HEK293 (cell line): ENCODE data around the gene CYBA.

ENCODE experiments used
- CTCF ChIA-PET: fragments of 350-600 bp; formaldehyde crosslinking; extraction: SDS; loops from one replicate; lab custom pipeline; 2021; ENCODE audit warnings: antibody characterized with exemption; lab: Yijun Ruan, JAX
- POLR2A ChIA-PET: fragments of 300-600 bp; formaldehyde crosslinking; extraction: SDS; loops from one replicate; lab custom pipeline; 2020; ENCODE audit warnings: antibody characterized with exemption, inconsistent platforms; lab: Yijun Ruan, JAX
- H3K27ac ChIP-seq: fragments of 200-500 bp; sonication (Bioruptor generic); 2 replicates; pipeline ENCODE4 v1.5.1; 2014; ENCODE audit warnings: low read depth, low read length, control low read depth, inconsistent platforms; ENCODE audit errors: extremely low read depth
- H3K36me3 ChIP-seq, 2 experiments: fragments of 200-500 bp in 1 of 2; sonication (Bioruptor generic) in 1 of 2; 1 replicate in 1 of 2; 2 replicates in 1 of 2; pipeline ENCODE4 v1.5.1; 2014 to 2017; ENCODE audit warnings: inconsistent platforms in 2 of 2, low read length in 2 of 2; ENCODE audit not compliant: control insufficient read depth in 2 of 2, insufficient read depth in 1 of 2
- H3K4me1 ChIP-seq: fragments of 200-500 bp; sonication (Bioruptor generic); 2 replicates; pipeline ENCODE4 v1.5.1; 2014; ENCODE audit warnings: mild to moderate bottlenecking, low read length, inconsistent platforms; ENCODE audit not compliant: control insufficient read depth, insufficient read depth
- H3K4me3 ChIP-seq: 2 replicates; pipeline ENCODE4 v1.5.1; 2011; ENCODE audit warnings: low read depth, mild to moderate bottlenecking, control low read depth, low read length, moderate library complexity
- H3K9me3 ChIP-seq: fragments of 200-500 bp; sonication (Bioruptor generic); 2 replicates; pipeline ENCODE4 v1.5.1; 2014; ENCODE audit warnings: low read depth, low read length, inconsistent platforms; ENCODE audit not compliant: control insufficient read depth, insufficient read depth
- BCL11B ChIP-seq: fragments of 450-650 bp; formaldehyde crosslinking; IDR thresholded peaks from 2 replicates; pipeline ENCODE4 v1.5.1; 2016; ENCODE audit warnings: low read depth, missing biosample characterization, missing genetic modification characterization
- EGR2 ChIP-seq: fragments of 450-650 bp; formaldehyde crosslinking; IDR thresholded peaks from 2 replicates; pipeline ENCODE4 v1.5.1; 2016; ENCODE audit warnings: low read depth, missing biosample characterization, missing genetic modification characterization
- ELK4 ChIP-seq: IDR thresholded peaks from 2 replicates; pipeline ENCODE4 v1.6.1; 2011; ENCODE audit warnings: mild to moderate bottlenecking, low read depth, low read length, borderline replicate concordance
- HOXC10 ChIP-seq: sonication (generic); formaldehyde crosslinking; IDR thresholded peaks from 2 replicates; pipeline ENCODE4 v1.8.1; 2023; ENCODE audit warnings: mild to moderate bottlenecking, missing genetic modification reagents
- KLF17 ChIP-seq: fragments of 450-650 bp; formaldehyde crosslinking; IDR thresholded peaks from 2 replicates; pipeline ENCODE4 v1.5.1; 2016; ENCODE audit warnings: missing biosample characterization, missing genetic modification characterization
- MEIS1 ChIP-seq: sonication (generic); formaldehyde crosslinking; IDR thresholded peaks from 2 replicates; pipeline ENCODE4 v1.8.1; 2022; ENCODE audit warnings: missing genetic modification reagents, mild to moderate bottlenecking, borderline replicate concordance
- PATZ1 ChIP-seq: fragments of 450-650 bp; formaldehyde crosslinking; IDR thresholded peaks from 2 replicates; pipeline ENCODE4 v1.5.1; 2016; ENCODE audit warnings: missing biosample characterization, missing genetic modification characterization
- REPIN1 ChIP-seq: fragments of 450-650 bp; formaldehyde crosslinking; IDR thresholded peaks from 2 replicates; pipeline ENCODE4 v1.5.1; 2017; ENCODE audit warnings: missing biosample characterization, missing genetic modification characterization, low read depth
- SCRT2 ChIP-seq: fragments of 450-650 bp; formaldehyde crosslinking; IDR thresholded peaks from 2 replicates; pipeline ENCODE4 v1.5.1; 2016; ENCODE audit warnings: missing biosample characterization, missing genetic modification characterization
- SP3 ChIP-seq: fragments of 450-650 bp; formaldehyde crosslinking; IDR thresholded peaks from 2 replicates; pipeline ENCODE4 v1.5.1; 2016; ENCODE audit warnings: missing biosample characterization, missing genetic modification characterization
- YY1 ChIP-seq: fragments of 450-650 bp; formaldehyde crosslinking; IDR thresholded peaks from 2 replicates; pipeline ENCODE4 v1.5.1; 2018; ENCODE audit warnings: missing biosample characterization, missing genetic modification characterization
- ZNF174 ChIP-seq: fragments of 450-650 bp; formaldehyde crosslinking; IDR thresholded peaks from 2 replicates; pipeline ENCODE4 v1.5.0; 2017; ENCODE audit warnings: missing biosample characterization, mild to moderate bottlenecking, missing genetic modification characterization
- ZNF24 ChIP-seq: fragments of 450-650 bp; formaldehyde crosslinking; IDR thresholded peaks from 2 replicates; pipeline ENCODE4 v1.5.1; 2016; ENCODE audit warnings: missing biosample characterization, missing genetic modification characterization
- ZNF354C ChIP-seq: fragments of 450-650 bp; formaldehyde crosslinking; IDR thresholded peaks from 2 replicates; pipeline ENCODE4 v1.5.1; 2016; ENCODE audit warnings: missing biosample characterization, missing genetic modification characterization, low read depth, borderline replicate concordance
- ZNF747 ChIP-seq: fragments of 450-650 bp; formaldehyde crosslinking; IDR thresholded peaks from 2 replicates; pipeline ENCODE4 v1.5.1; 2016; ENCODE audit warnings: missing biosample characterization, missing genetic modification characterization
- ZNF785 ChIP-seq: fragments of 450-650 bp; formaldehyde crosslinking; IDR thresholded peaks from 2 replicates; pipeline ENCODE4 v1.5.1; 2016; ENCODE audit warnings: missing biosample characterization, missing genetic modification characterization
- TF ChIP-seq, protein P1 (sequence below): fragments of 450-650 bp; formaldehyde crosslinking; conservative IDR thresholded peaks from 2 replicates; pipeline ENCODE4 v1.5.1; 2016; ENCODE audit warnings: low read depth, missing biosample characterization, missing genetic modification characterization
- TF ChIP-seq, protein P2 (sequence below): fragments of 450-650 bp; formaldehyde crosslinking; IDR thresholded peaks from 2 replicates; pipeline ENCODE4 v1.5.1; 2016; ENCODE audit warnings: missing biosample characterization, missing genetic modification characterization, borderline replicate concordance

The CYBA gene

DNA sequence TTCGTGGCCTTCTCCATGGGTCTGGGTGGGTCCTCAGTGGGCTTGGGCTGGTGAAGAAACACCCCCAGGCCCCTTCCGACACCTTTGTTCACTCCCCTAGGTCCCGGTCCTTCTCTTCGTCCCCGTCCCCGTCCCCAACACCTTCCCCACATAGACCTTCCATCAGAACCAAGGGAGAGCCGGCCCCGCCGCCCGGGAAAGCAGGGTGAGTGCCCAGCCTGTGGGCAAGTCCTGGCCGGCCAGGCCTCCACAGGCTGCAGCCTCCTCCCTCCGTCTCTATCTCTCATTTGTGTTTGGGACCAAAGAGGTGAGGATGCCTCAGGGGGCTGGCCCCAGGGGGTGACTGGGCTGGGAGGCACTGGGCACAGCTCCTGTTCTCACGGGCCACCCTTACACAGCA lies 27.0 kb downstream of the CYBA start (continued):
- no peak for TF ChIP-seq PATZ1
- TF ChIP-seq, protein P1, sequence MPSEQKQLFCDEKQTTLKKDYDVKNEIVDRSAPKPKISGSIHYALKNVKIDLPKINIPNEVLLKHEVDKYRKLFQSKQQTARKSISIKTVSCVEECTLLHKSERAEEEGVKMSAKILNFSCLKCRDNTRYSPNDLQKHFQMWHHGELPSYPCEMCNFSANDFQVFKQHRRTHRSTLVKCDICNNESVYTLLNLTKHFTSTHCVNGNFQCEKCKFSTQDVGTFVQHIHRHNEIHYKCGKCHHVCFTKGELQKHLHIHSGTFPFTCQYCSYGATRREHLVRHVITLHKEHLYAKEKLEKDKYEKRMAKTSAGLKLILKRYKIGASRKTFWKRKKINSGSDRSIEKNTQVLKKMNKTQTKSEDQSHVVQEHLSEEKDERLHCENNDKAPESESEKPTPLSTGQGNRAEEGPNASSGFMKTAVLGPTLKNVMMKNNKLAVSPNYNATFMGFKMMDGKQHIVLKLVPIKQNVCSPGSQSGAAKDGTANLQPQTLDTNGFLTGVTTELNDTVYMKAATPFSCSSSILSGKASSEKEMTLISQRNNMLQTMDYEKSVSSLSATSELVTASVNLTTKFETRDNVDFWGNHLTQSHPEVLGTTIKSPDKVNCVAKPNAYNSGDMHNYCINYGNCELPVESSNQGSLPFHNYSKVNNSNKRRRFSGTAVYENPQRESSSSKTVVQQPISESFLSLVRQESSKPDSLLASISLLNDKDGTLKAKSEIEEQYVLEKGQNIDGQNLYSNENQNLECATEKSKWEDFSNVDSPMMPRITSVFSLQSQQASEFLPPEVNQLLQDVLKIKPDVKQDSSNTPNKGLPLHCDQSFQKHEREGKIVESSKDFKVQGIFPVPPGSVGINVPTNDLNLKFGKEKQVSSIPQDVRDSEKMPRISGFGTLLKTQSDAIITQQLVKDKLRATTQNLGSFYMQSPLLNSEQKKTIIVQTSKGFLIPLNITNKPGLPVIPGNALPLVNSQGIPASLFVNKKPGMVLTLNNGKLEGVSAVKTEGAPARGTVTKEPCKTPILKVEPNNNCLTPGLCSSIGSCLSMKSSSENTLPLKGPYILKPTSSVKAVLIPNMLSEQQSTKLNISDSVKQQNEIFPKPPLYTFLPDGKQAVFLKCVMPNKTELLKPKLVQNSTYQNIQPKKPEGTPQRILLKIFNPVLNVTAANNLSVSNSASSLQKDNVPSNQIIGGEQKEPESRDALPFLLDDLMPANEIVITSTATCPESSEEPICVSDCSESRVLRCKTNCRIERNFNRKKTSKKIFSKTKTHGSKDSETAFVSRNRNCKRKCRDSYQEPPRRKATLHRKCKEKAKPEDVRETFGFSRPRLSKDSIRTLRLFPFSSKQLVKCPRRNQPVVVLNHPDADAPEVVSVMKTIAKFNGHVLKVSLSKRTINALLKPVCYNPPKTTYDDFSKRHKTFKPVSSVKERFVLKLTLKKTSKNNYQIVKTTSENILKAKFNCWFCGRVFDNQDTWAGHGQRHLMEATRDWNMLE: no peak
- no peak for TF ChIP-seq SCRT2 (tag by site-specific recombination)
- no peak for TF ChIP-seq ZNF785 (tag by site-specific recombination)
- TF ChIP-seq REPIN1 (tag by site-specific recombination): no peak
- TF ChIP-seq ZNF354C (tag by site-specific recombination): no peak
- TF ChIP-seq, all 188 proteins: peak for 0

GRCh38 chr16:88622866-88623265 lies 28.0 kb downstream of the CYBA start:
- CTCF ChIA-PET: interaction anchor here (0.7 to 1.6 kb wide), 2 partner anchors 10 to 59 kb away, joined by 3 to 7 read pairs; no protein-coding TSS in a partner anchor
- TF ChIP-seq EGR2 (tag by site-specific recombination): no peak
- TF ChIP-seq KLF17 (tag by site-specific recombination): no peak
- no peak for TF ChIP-seq ZNF24
- TF ChIP-seq ZNF747 (tag by site-specific recombination): no peak
- TF ChIP-seq ELK4: no peak
- TF ChIP-seq YY1: no peak
- no peak for TF ChIP-seq MEIS1
- TF ChIP-seq ZNF174 (tag by site-specific recombination): no peak
- no peak for TF ChIP-seq BCL11B (tag by site-specific recombination)
- TF ChIP-seq, protein P2, sequence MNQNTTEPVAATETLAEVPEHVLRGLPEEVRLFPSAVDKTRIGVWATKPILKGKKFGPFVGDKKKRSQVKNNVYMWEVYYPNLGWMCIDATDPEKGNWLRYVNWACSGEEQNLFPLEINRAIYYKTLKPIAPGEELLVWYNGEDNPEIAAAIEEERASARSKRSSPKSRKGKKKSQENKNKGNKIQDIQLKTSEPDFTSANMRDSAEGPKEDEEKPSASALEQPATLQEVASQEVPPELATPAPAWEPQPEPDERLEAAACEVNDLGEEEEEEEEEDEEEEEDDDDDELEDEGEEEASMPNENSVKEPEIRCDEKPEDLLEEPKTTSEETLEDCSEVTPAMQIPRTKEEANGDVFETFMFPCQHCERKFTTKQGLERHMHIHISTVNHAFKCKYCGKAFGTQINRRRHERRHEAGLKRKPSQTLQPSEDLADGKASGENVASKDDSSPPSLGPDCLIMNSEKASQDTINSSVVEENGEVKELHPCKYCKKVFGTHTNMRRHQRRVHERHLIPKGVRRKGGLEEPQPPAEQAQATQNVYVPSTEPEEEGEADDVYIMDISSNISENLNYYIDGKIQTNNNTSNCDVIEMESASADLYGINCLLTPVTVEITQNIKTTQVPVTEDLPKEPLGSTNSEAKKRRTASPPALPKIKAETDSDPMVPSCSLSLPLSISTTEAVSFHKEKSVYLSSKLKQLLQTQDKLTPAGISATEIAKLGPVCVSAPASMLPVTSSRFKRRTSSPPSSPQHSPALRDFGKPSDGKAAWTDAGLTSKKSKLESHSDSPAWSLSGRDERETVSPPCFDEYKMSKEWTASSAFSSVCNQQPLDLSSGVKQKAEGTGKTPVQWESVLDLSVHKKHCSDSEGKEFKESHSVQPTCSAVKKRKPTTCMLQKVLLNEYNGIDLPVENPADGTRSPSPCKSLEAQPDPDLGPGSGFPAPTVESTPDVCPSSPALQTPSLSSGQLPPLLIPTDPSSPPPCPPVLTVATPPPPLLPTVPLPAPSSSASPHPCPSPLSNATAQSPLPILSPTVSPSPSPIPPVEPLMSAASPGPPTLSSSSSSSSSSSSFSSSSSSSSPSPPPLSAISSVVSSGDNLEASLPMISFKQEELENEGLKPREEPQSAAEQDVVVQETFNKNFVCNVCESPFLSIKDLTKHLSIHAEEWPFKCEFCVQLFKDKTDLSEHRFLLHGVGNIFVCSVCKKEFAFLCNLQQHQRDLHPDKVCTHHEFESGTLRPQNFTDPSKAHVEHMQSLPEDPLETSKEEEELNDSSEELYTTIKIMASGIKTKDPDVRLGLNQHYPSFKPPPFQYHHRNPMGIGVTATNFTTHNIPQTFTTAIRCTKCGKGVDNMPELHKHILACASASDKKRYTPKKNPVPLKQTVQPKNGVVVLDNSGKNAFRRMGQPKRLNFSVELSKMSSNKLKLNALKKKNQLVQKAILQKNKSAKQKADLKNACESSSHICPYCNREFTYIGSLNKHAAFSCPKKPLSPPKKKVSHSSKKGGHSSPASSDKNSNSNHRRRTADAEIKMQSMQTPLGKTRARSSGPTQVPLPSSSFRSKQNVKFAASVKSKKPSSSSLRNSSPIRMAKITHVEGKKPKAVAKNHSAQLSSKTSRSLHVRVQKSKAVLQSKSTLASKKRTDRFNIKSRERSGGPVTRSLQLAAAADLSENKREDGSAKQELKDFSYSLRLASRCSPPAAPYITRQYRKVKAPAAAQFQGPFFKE (tag by site-specific recombination): no peak
- no peak for TF ChIP-seq HOXC10
- TF ChIP-seq SP3: no peak
- Histone ChIP-seq H3K9me3 (no peaks in the 10 kb centered on the region), H3K4me1 (no peaks in the 10 kb centered on the region), H3K4me3 (no peak overlapping the region), H3K27ac (no peak overlapping the region), H3K36me3 (peaks cover 4 to 83% of the 10 kb centered on the region in 2 experiments; a peak in 2 of 3 replicates)
- POLR2A ChIA-PET: no interaction called here
